Suprapubic skin (tissue), 3 donors: ENCODE measurements around the gene TNNI3K.

Experiments used
- CTCF ChIP-seq, 2 donors: fragments of 200-600 bp in 1 of 2; fragments of 450-650 bp in 1 of 2; sonication (generic) in 1 of 2; IDR thresholded peaks; one replicate each; pipeline ENCODE4 v1.5.1; 2016 to 2019; ENCODE audit warnings: antibody characterized with exemption in 2 of 2, mild to moderate bottlenecking in 1 of 2, moderate library complexity in 1 of 2
- EP300 ChIP-seq: sonication (generic); formaldehyde crosslinking; IDR thresholded peaks from one replicate; pipeline ENCODE4 v1.6.1; 2017; ENCODE audit warnings: antibody characterized with exemption

DNA sequence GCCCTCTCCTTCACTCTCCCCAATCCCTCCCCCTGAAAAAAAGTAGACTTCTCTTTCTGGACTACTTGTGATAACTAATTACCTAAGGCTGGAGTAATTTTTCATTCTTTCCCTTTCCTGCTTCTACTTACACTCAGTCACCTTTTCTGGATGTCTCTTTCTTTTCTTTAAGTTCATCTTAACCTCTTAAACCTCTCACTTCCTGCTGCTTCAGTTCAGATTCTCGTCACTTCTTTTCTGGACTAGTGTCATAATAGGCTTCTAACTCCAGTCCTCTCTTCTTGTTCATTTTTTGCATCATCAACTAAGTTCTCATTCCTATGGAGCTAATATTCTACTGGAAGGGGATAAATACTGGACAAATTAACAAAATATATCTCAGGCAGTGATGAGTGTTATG lies 201.8 kb downstream of the TNNI3K start:
- TF ChIP-seq CTCF (IDR thresholded peaks at IDR 0.05), result no peak
- TF ChIP-seq EP300, result no peak
